Fibroblast of upper back skin (primary cell): ENCODE results near the gene HYPK.
"Not testable (repeated sequence)": the region's sequence is repeated elsewhere in the genome, so short reads cannot be mapped to it uniquely, and the experiment has no call there.

Source experiments
- DNase-seq: peaks from one replicate; pipeline ENCODE4 v3.0.0-alpha.2; 2013

HYPK gene

DNA sequence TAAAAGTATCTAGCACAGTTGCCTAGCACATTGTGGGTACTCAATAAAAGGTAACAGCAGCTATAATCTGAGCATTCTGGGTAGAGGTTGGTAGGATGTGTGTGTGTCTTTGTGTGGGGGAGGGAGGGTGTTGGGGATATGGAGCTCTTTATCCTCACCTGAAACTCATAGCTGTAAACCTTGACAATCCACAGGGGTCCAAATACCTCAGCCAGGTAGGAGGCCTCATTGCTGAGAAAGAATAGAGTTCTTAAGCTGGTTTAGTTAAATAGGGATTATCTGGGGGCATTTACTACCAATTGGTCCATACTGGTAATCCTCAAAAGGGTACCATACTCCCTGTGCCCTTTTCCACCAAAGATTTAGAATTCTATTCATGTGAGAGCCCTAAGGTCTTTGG is 4.4 kb upstream of the HYPK start:
- no peak for DNase-seq

DNA sequence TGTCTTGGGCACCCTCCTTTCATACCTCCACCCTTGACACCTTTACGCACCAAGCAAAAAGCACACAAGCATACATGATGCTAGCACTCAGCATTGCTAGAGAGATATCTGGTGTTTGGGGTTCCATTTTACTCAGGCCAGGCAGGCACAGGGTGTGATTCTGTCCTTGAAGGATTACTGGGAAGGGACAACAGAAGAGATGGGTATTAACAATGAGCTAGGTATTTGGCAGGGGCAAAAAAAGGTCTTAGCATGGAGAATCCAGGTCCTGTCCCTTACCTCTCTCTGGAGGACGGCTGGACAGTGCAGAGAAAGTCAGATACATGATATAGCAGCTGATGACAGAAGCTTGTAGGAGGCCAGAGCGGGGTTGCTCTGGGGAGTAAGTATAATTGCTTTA is 3.8 kb upstream of the HYPK start:
- DNase-seq = no peak

DNA sequence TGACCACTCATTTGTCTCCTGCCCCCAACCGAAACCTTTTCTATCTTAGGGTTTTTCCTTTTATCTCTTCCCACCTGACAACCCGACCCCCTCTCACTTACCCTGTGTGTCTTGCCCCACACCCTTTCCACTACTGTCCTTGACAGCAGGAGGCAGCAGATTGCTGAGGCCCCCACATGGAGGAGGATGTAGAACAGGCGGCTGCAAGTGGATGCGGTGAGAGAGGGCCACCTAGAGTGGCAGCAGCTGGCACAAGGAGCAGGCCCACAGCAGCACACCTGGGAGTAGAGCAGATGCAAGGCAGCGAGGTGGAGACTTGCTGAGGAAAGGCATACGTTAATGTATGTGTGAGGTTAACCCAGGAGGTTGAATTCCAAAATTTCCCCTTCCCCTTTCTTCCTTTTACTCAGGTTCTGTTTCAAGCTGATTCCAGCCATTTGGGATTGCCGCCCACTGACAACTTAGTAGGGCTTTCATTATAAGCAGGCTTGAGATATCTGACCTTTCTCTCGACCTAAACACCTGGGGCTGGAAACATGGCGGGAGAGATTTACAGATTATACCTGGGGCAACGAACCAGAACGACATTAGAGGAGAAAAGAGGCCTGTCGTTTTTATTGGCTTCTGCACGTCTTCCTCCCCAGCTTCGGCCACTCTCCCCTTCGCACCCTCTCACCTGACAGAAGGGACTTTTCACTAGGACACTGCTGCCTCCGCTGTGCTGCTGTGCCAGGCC is 1.0 kb upstream of the HYPK start:
- no peak for DNase-seq

DNA sequence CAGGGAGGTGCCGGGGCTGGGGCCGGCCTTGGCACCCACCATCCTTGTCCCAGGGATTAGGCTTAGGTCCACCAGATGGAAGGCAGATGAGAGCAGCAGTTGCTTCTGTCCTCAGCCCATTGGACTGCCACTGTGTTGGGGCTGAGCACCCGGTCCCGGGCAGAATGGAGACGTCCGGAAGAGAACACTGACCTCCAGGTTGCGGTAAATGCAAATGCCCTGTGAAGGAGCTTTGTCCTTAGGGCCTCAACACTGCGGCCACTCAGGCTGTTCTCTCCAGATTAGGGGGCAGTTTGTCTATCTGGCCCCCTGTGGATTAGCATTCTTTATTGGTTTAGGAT is 484 bp upstream of the HYPK start, which contains the start of gene SERINC4:
Gene SERINC4 (minus strand): TSS at position 276 of the 341 bp plus-strand sequence. CDS start 234 bp downstream, at position 42.
- DNase-seq = no peak

DNA sequence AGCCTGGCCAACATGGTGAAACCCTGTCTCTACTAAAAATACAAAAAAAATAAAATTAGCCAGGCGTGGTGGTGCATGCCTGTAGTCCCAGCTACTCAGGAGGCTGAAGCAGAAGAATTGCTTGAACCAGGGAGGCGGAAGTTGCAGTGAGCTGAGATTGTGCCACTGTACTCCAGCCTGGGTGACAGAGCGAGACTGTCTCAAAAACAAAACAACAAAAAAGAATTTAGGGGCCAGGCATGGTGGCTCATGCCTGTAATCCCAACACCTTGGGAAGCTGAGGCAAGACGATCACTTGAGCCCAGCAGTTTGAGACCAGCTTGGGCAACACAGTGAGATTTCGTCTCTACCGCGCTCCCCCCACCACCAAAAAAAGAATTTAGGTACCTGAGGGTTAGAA is 2.3 kb downstream of the HYPK start:
- DNase-seq = not testable (repeated sequence)

DNA sequence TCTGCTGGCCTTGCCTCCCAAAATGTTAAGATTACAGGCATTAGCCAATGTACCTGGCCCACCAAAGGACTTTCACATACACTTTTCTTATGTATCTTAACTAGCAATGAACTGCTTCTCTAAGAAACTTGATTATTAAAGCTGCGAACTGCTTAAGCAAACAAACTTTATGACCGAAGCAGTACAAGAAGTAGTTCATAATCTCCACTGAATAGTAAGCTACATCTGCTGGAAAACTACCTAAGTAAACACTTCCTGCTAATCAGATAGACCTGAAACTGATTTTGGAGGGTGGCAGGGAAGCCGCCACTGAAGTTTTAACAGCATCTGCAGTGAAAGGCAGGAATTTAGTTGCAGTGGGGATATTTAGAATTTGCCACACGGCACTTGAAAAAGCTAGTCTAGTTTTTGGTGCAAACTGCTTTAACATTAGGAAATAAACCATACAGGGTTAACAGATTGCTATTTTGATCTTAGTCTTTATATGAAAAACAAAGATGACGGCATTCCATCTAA is 8.1 kb downstream of the HYPK start:
- no peak for DNase-seq

DNA sequence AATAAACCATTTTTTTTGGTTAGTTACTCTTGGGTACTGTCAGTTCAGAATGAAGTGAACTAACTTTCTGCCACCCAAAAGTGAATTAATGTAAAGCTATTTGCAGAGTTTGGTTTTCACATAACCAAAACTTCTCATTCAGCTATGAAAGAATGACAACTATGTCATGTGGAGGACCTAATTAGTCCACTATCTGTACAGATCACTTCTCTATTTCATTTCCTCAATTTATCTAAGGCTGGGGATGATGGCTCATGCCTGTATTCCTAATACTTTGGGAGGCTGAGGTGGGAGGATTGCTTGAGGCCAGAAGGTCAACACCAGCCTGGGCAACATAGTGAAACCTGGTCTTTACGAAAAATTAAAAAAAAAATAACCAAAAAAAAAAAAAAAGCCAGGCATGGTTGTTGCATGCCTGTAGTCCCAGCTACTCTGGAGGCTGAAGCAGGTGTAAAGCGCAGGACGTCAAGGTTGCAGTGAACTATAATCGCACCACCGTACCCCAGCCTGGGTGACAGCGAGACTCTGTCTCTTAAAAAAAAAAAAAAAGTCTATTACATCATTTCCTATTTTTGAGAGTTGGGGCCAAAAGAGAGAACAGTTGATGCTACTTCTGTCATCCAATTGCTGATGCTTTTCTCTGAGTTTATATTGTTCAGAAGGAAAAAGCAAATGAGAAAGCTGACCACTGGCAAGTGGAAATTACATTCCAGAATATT is 8.7 kb downstream of the HYPK start:
- DNase-seq = no peak

DNA sequence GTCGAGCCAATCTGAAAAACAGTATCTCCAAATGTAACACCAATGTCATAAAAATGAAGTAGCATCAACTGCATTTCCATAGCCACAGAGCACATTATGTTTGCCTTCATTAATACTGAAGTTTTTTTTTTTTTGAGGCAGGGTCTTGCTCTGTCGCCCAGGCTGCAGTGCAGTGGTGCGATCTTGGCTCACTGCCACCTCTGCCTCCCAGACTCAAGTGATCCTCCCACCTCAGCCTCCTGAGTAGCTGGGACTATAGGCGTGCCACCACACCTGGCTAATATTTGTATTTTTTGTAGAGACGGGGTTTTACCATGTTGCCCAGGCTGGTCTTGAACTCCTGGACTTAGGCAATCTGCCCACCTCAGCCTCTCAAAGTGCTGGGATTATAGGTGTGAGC is 14.7 kb downstream of the HYPK start:
- DNase-seq = not testable (repeated sequence)

DNA sequence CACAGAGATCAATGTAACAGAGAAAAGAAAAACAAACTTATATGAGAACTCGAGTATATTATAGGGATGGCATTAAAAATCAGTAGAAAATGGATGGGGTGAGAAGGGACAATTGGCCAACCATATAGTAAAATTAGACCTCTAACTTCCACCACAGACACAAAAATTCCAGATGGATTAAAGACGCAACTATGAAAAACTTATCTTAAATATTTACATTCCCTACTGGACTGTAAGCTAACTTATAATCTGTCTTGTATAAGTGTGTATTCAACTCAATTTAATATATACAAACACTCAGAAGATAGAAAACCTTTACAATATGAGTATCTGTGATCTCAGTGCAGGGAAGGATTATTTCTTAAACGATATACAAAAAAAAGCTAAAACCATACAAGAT is 21.1 kb downstream of the HYPK start:
- DNase-seq = no peak

DNA sequence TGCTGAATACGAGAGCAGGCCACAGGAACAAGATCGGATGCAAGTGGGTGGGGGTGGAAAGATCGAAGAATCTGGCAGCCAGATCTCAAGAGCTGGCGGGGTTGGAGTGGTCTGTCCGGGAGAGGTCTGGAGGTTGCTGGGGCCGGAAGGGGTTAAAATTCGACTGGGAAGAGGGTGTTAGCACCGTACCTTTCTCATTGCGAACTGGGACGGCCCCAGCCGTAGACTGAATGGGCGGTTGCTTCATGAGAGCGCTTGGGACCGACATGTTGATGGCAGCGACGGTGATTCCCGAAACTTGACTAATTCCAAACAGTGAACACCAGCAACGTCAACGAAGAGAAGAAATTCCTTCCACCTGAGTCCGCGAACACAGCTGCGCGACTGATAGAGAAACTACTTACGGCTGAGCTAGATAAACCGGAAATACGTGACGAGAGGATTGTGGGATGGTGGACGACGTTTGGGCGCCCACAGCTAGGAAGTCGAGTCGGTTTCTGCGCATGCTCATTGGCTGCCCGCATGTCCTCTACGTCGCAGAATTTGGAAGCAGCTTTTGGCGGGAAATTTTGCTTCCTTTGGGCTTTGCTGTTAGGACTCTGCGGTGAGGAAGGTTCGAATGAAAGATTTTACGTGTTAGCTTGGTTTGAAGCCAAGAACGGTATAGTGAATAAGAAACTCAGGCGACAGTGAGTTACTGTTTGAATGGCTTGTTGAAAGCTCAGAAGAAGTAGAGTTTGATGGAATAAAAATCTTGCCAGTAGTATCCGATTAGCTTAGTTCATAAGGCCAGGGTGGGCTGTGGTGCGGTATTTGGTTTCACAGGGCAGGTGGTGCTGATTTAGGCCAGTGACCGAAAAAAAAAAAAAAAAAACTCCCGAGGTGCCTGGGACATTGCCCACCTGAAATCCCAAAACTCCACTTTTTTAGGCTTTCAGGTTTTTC is 24.2 kb downstream of the HYPK start, which contains the start of gene MFAP1:
Gene MFAP1 (minus strand): TSS at position 389 of the 945 bp plus-strand sequence. CDS start 121 bp downstream, at position 268.
- DNase-seq = peak; percentile 98

DNA sequence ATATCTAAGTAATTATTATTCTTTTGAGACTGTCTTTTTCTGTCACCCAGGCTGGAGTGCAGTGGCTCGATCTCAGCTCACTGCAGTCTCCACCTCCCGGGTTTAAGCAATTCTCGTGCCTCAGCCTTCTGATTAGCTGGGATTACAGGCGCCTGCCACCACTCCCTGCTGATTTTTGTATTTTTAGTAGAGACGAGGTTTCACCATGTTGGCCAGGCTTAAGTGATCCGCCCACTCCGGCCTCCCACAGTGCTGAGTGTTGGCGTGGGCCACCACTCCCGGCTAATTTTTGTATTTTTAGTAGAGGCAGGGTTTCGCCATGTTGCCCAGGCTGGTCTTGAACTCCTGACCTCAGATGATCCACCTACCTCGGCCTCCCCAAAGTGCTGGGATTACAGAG is 24.9 kb downstream of the HYPK start:
- DNase-seq = not testable (repeated sequence)

DNA sequence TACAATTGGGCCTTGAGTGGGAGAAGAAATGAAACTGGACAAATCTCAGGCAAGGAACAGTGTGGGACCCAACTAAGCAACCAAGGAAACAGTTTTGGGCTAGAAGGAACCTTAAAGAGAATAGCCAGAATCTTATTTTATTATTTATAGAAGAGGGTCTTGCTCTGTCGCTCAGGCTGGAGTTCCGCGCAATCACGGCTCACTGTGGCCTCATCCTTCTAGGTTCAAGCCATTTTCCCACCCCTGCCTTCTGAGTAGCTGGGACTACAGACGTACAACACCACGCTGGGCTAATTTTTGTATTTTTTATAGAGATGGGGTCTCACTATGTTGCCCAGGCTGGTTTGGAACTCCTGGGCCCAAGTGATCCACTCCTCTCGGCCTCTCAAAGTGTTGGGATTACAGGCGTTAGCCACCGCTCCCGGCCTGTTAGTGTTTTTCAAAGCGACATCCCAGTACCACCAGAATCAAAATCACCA is 25.7 kb downstream of the HYPK start:
- no peak for DNase-seq

DNA sequence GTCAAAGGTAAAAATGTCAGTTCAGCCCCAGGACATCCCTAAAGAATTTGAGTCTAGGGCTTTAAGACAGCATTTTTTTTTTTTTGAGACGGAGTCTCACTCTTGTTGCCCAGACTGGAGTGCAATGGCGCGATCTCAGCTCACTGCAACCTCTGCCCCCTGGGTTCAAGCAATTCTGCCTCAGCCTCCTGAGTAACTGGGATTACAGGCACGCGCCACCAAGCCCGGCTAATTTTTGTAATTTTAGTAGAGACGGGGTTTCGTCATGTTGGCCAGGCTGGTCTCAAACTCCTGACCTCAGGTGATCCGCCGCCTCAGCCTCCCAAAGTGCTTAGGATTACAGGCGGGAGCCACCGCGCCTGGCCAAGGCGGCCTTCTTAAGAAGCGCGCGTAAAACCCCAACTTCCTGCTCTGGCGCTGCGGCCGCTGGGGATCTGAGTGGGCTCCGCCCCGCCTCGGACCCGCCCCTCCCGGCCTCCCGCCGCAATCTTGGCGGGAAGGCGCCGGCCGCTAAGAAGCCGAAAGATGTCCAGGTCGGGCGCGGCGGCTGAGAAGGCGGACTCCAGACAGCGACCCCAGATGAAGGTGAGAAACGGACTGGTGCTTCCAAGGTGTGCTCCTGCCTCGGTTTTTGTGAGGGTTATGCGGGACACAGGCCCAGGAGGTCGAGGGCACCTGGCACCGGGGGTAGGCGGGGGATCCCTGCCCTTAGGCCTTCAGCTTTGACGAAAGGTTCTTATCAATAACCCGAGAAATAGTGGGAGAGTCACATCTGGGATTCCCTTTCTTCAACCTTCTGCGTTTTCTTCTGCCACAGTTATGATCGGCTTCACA is 26.3 kb downstream of the HYPK start, which contains the start of gene WDR76:
Gene WDR76 (plus strand): TSS at position 495 of the 834 bp plus-strand sequence. CDS start 31 bp downstream, at position 526.
- DNase-seq = peak; percentile 81

DNA sequence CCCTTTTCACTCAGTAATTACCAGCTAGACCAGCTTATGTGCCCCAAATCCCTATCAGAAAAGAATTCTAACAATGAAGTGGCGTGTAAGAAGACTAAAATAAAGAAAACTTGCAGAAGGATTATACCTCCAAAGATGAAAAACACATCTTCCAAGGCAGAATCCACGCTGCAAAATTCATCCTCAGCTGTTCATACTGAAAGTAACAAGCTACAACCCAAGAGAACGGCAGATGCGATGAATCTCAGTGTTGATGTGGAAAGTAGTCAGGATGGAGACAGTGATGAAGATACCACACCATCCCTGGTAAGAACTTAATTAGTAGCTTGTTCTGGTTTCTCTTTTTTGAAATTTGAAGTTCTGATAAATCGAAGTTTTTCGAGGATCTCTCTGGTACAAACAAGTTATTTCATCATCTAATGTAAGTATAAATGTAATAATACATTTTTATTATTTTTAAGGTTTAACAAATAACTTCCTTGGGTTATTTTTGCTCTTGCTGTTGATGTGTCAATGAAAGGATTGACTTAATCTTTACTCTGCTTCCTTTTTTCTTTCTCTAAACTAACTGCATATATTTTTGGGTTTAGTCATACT is 27.8 kb downstream of the HYPK start:
- DNase-seq = peak; percentile 8

DNA sequence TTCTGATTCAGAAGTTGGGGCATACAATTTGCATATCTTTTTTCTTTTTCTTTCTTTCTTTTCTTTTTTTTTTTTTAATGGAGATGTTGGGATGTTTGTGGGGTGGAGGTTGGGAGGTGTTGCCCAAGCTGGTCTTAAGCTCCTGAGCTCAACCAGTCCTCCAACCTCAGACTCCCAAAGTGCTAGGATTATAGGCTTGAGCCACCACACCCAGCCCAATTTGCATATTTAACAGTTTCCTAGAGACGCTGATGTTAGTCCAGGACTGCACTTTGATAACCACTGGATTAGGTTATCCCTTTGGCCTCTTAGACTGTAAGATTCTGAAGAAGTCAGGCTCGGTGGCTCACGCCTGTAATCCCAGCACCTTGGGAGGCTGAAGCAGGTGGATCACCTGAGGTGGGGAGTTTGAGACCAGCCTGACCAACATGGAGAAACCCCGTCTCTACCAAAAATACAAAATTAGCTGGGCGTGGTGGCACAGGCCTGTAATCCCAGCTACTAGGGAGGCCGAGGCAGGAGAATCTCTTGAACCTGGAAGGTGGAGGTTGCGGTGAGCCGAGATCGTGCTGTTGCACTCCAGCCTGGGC is 29.6 kb downstream of the HYPK start:
- DNase-seq = not testable (repeated sequence)

DNA sequence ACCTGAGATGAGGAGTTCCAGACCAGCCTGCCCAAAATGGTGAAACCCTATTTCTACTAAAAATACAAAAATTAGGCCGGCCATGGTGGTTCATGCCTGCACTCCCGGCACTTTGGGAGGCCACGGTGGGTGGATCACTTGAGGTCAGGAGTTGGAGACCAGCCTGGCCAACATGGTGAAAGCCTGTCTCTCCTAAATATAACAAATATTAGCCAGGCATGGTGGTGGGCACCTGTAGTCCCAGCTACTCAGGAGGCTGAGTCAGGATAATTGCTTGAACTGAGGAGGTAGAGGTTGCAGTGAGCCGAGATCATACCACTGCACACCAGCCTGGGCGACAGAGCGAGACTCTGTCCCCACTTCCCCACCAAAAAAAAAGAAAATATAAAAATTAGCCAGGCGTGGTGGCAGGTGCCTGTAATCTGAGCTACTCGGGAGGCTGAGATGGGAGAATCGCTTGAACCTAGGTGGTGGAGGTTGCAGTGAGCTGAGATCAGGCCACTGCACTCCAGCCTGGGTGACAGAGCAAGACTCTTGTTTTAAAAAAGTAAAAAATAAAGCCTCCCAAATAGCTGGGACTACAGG is 30.4 kb downstream of the HYPK start:
- not testable (repeated sequence) for DNase-seq

DNA sequence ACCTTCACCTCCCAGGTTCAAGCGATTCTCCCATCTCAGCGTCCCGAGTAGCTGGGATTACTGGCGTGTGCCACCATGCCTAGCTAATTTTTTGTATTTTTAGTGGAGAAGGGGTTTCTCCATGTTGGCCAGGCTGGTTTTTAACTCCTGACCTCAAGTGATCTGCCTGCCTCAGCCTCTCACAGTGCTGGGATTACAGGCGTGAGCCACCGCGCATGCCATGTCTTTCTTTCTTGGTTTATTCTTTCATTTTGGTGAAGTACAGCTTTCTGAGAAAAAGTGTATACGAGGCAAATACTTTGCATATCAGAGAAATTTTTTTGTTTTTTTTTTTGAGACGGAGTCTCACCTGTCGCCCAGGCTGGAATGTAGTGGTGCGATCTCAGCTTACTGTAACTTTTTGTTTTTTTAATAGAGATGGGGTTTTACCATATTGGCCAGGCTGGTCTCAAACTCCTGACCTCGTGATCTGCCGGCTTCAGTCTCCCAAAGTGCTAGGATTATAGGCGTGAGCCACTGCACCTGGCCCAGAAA is 31.2 kb downstream of the HYPK start:
- not testable (repeated sequence) for DNase-seq

DNA sequence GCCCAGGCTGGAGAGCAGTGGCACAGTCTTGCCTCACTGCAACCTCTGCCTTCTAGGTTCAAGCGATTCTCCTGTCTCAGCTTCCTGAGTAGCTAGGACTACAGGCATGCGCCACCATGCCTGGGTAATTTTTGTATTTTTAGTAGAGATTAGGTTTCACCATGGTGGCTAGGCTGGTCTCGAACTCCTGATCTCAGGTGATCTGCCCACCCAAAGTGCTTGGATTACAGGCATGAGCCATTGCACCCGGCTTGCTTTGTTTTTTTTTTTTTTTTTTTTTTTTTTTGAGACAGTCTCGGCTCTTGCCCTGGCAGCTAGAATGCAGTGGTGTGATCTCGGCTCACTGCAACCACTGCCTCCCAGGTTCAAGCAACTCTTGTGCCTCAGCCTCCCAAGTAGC is 32.1 kb downstream of the HYPK start:
- DNase-seq = not testable (repeated sequence)

DNA sequence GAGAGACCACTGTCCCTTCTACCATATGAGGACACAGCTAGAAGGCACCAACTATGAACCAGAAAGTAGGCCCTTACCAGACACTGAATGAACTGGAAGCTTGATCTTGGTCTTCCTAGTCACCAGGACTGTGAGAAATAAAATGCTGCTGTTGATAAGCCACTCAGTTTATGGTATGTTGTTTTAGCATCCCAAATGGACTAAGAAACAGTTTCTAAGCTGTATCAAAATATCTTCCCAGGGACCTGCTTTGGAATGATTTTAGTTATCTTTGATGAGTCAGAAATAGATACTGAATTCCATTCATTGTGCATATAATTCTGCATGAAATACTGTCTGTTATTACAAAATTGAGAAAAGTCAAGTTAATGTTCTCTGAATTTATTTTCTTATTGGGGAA is 45.0 kb downstream of the HYPK start:
- DNase-seq = no peak

DNA sequence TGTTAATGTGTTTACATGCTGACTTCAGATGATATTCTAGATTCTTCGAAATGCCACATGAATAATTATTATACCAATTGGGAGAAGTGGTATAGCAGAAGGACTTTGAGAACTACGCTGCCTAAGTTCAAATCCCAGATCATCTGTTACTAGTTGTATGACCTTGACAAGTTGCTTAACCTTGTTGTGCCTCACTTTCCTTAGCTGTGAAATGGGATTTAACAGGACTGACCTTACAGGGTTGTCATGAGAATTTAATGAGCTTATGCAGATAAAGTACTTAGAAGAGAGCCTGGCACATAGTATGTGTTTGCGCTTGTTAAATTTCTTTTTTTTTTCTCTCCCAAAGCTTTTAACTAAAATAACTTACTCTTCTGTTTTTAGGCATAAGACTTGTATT is 50.9 kb downstream of the HYPK start:
- DNase-seq = no peak
